ENCODE data around the gene SPEN. TPM values are rescaled to one million over a fixed set of nuclear protein-coding genes. Genes with fewer than 3 reads are reported as not detected.

SPEN gene
- polyA plus RNA-seq, 1 of the 3 experiments (the other 2 are of a cell fraction), result 6.1 TPM

- H3K79me2 ChIP-seq (ENCODE audit: insufficient read depth), result peaks cover 90% of the 10 kb centered on the region
- H3K9ac ChIP-seq, result peak overlapping the region; percentile 12; the same call in 1 of the 2 replicates
- CTCF ChIA-PET, result interaction anchor here (1.3 to 1.5 kb wide), 2 partner anchors 93 to 101 kb away, joined by 3 to 4 read pairs; no protein-coding TSS in a partner anchor
- POLR2A ChIA-PET, result no interaction called here
- WGBS (ENCODE audit: low lambda C conversion rate), result 83% methylated on average over 7 of the region's 7 CpGs
- H4K20me1 ChIP-seq (ENCODE audit: insufficient read depth), result no peaks in the 10 kb centered on the region
- no peak for DNase-seq
- H3F3A ChIP-seq (replicated peaks; ENCODE audit: insufficient read depth), result peaks cover 25% of the 10 kb centered on the region
- H2AFZ ChIP-seq (ENCODE audit: low read depth), result no peak overlapping the region
- H3K27ac ChIP-seq (ENCODE audit: low read depth in 2 of 2, low read length in 1 of 2), result peak overlapping the region; percentile 29 to 59; a peak in 2 of 4 replicates
- H3K36me3 ChIP-seq (replicated peaks in 1 of 2; ENCODE audit: control insufficient read depth in 1 of 2, insufficient read depth in 2 of 2, low read length in 1 of 2), result peaks cover 27 to 55% of the 10 kb centered on the region in 2 experiments
- no peaks in the 10 kb centered on the region for H3K9me3 ChIP-seq
- H3K4me1 ChIP-seq (ENCODE audit: control insufficient read depth in 1 of 2, insufficient read depth in 2 of 2, low read depth in 1 of 2, low read length in 1 of 2), result peaks cover 4 to 34% of the 10 kb centered on the region in 2 experiments; a peak in 3 of 4 replicates
- no peaks in the 10 kb centered on the region for H3K9me2 ChIP-seq
- TF ChIP-seq FOXJ3 (CRISPR knock-in tag; IDR thresholded peaks at IDR 0.05), result no peak
- TF ChIP-seq, protein P1, sequence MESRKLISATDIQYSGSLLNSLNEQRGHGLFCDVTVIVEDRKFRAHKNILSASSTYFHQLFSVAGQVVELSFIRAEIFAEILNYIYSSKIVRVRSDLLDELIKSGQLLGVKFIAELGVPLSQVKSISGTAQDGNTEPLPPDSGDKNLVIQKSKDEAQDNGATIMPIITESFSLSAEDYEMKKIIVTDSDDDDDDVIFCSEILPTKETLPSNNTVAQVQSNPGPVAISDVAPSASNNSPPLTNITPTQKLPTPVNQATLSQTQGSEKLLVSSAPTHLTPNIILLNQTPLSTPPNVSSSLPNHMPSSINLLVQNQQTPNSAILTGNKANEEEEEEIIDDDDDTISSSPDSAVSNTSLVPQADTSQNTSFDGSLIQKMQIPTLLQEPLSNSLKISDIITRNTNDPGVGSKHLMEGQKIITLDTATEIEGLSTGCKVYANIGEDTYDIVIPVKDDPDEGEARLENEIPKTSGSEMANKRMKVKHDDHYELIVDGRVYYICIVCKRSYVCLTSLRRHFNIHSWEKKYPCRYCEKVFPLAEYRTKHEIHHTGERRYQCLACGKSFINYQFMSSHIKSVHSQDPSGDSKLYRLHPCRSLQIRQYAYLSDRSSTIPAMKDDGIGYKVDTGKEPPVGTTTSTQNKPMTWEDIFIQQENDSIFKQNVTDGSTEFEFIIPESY (IDR thresholded peaks at IDR 0.05; ENCODE audit: borderline replicate concordance, low read depth), result no peak
- no peak for TF ChIP-seq SMC3 (IDR thresholded peaks at IDR 0.05; ENCODE audit: low read depth, low read length)
- peak overlapping the region; percentile 31; the same call in 1 of the 2 replicates for H3K4me2 ChIP-seq
- H3K4me3 ChIP-seq (ENCODE audit: low read depth in 2 of 2, low read length in 1 of 2), result no peak overlapping the region
- H3K27me3 ChIP-seq (ENCODE audit: insufficient read depth), result no peaks in the 10 kb centered on the region
Observed at GRCh38 chr1:15916916-15917315, 69.4 kb downstream of the SPEN start.

- no peaks in the 10 kb centered on the region for H3K27me3 ChIP-seq (ENCODE audit: insufficient read depth)
- no peak overlapping the region for H2AFZ ChIP-seq (ENCODE audit: low read depth)
- no peaks in the 10 kb centered on the region for H3K9me2 ChIP-seq
- ChIA-PET POLR2A (no interaction called here), CTCF (interaction anchor here (0.7 kb wide), 1 partner anchor 33 kb away, joined by 3 read pairs; no protein-coding TSS in a partner anchor)
- WGBS (ENCODE audit: low lambda C conversion rate), result 32% methylated on average over 11 of the region's 11 CpGs
- peaks cover 4 to 34% of the 10 kb centered on the region in 2 experiments for H3K4me1 ChIP-seq (ENCODE audit: control insufficient read depth in 1 of 2, insufficient read depth in 2 of 2, low read depth in 1 of 2, low read length in 1 of 2)
- H3K4me3 ChIP-seq (ENCODE audit: low read depth in 2 of 2, low read length in 1 of 2), result no peak overlapping the region
- peaks cover 88% of the 10 kb centered on the region for H3K79me2 ChIP-seq (ENCODE audit: insufficient read depth)
- H3K4me2 ChIP-seq, result peak overlapping the region; percentile 12; the same call in 1 of the 2 replicates
- peaks cover 20 to 55% of the 10 kb centered on the region in 2 experiments for H3K36me3 ChIP-seq (replicated peaks in 1 of 2; ENCODE audit: control insufficient read depth in 1 of 2, insufficient read depth in 2 of 2, low read length in 1 of 2)
- H3K27ac ChIP-seq (ENCODE audit: low read depth in 2 of 2, low read length in 1 of 2), result peak overlapping the region; percentile 68 to 69; a peak in 3 of 4 replicates
- DNase-seq, result no peak
- peaks cover 34% of the 10 kb centered on the region for H3F3A ChIP-seq (replicated peaks; ENCODE audit: insufficient read depth)
- no peaks in the 10 kb centered on the region for H3K9me3 ChIP-seq
- no peaks in the 10 kb centered on the region for H4K20me1 ChIP-seq (ENCODE audit: insufficient read depth)
- no peak overlapping the region for H3K9ac ChIP-seq
- TF ChIP-seq TAF1 (IDR thresholded peaks at IDR 0.05; ENCODE audit: borderline replicate concordance, low read depth, low read length) (no peak), SMC3 (IDR thresholded peaks at IDR 0.05; ENCODE audit: low read depth, low read length) (no peak), FOXJ3 (CRISPR knock-in tag; IDR thresholded peaks at IDR 0.05) (no peak), NRF1 (IDR thresholded peaks at IDR 0.05; ENCODE audit: low read depth, low read length) (no peak), POLR2AphosphoS5 (IDR thresholded peaks at IDR 0.05; ENCODE audit: low read depth, low read length) (peak; percentile 31; the same call in 1 of the 2 replicates), GATA2 (CRISPR knock-in tag; IDR thresholded peaks at IDR 0.05) (no peak), RFX5 (IDR thresholded peaks at IDR 0.05; ENCODE audit: low read length) (no peak), CHD2 (IDR thresholded peaks at IDR 0.05; ENCODE audit: low read length, partially characterized antibody) (no peak), CTCF (IDR thresholded peaks at IDR 0.05) (no peak), FOXM1 (IDR thresholded peaks at IDR 0.05; ENCODE audit: low read depth) (no peak), JUND (IDR thresholded peaks at IDR 0.05) (peak; percentile 69), TEAD4 (IDR thresholded peaks at IDR 0.05; ENCODE audit: borderline replicate concordance, insufficient read depth) (0 out of 2 replicates have a peak, but pooled peaks have one; percentile 43), USF1 (IDR thresholded peaks at IDR 0.05; ENCODE audit: borderline replicate concordance, low read depth) (no peak), RAD21 (IDR thresholded peaks at IDR 0.05; ENCODE audit: low read length) (no peak), RXRA (IDR thresholded peaks at IDR 0.05; ENCODE audit: borderline replicate concordance, low read depth) (no peak), MXI1 (IDR thresholded peaks at IDR 0.05; ENCODE audit: low read depth, low read length) (no peak), PBX3 (IDR thresholded peaks at IDR 0.05) (peak; percentile 63), FOSL2 (IDR thresholded peaks at IDR 0.05; ENCODE audit: borderline replicate concordance, low read depth) (peak; percentile 74; the same call in 1 of the 2 replicates), NFIC (IDR thresholded peaks at IDR 0.05; ENCODE audit: borderline replicate concordance) (peak; percentile 34; the same call in 1 of the 2 replicates)
Observed at GRCh38 chr1:15918962-15919715, 71.6 kb downstream of the SPEN start.
